GM19463 (cell line): ENCODE results near the gene RMI2.

Experiments
- ATAC-seq: cut with Tn5 transposase; IDR thresholded peaks from one replicate; pipeline ENCODE4 v1.9.1; 2021; ENCODE audit warnings: mild to moderate bottlenecking, moderate library complexity; ENCODE audit not compliant: unreplicated experiment

Gene RMI2

DNA sequence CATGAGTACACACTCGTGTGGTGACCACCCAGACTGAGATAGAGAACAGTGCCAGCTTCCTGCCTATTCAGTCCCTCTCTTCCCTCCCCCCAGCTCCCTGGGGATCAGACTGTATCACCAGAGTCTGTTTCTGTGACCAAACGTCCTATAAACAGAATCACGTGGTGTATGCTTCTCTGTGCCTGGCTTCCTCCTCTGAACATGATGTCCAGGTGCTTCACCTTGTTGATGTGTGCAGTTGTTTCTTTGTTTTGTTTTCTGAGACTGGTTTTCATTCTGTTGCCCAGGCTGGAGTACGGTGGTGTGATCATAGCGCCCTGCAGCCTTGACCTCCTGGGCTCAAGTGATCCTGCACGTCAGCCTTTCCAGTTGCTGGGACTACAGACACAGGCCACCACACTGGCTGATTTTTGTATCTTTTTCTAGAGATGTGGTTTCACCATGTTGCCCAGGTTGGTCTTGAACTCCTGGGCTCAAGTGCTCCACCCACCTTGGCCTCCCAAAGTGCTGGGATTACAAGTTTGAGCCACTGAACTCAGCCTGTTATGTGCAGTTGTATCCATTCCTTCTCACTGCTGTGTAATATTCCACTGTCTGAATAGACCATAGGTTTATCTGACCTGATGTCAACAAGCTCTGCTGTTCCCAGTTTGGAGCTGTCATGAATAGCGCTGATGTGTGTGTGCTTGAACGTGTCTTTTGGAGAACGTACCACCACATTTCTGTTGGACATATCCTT, 35.2 kb upstream of the RMI2 start:
- peak; percentile 31 for ATAC-seq

DNA sequence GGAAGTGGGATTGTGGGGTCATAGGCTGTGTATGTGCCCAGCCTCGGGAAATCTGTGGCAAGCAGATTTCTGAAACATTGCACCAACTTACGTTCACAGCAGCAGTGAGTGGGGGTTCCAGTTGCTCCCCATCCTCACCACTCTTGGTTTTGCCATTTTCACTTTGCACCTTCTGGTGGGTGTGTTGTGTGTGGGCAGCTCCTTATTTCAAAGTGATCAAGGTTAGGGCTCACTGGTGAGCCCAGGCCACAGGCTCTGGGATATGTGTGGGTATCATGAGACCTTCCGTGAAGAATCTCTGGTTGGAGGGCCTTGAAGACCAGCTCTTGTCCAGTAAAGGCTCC, 34.7 kb upstream of the RMI2 start:
- no peak for ATAC-seq

DNA sequence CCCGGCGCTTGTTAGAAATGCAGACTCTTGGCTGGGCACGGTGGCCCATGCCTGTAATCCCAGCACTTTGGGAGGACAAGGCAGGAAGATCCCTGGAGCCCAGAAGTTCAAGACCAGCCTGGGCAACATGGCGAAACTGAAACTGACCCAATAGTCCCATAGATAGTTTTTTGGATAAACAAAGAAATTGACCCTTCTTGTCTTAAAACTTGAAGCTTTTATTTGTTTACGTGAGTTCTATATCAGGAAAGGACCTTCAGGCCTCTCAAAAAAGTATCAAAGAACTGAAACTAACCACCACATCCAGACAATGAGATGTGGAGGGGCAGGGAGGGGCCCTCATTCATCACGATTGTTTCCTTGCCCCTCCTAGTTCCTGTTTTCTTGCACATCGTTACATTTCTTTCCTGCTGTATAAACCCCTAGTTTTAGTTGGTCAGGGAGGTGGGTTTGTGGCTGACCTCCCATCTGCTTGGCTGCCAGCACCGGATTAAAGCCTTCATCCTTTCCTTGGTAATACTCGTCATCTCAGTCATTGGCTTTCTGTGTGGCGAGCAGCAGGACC, 34.2 kb upstream of the RMI2 start:
- ATAC-seq, result peak; percentile 32

DNA sequence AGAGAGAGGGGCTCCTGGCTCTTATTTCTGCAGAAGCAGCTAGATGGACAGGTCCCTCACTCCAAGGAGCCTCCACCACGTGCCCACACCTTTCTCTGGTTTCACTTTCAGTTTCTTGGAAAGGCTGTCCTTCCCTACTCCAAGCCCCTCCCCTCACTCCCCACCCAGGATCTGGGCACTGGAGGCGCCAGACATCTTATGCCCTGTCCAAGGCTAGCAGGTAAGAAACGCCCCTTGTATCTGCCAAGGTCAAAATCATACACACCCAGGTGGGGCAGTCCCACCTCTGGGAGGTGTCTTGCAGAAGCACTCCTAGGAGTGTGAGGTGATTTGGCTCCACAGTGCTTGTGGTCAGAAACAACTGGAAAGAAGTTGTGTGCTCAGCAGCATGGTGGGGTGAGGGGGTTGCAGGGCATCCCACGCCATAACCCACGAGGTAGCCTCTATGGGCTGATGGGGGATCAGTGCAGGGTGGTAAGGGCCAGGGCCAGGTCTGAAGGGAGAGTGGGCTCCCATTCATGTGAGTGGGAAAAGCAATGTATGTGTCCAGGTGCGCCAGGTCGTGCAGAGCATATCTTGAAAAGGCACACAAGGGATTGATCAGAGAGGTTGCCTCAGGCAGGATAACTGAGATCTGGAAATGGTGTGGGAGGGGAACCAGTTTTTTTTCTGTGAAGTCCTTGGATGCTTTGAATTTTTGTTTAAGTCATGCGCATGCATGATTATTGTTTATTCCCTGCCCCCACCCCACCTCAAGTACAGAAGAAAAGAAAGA, 32.4 kb upstream of the RMI2 start:
- no peak for ATAC-seq

DNA sequence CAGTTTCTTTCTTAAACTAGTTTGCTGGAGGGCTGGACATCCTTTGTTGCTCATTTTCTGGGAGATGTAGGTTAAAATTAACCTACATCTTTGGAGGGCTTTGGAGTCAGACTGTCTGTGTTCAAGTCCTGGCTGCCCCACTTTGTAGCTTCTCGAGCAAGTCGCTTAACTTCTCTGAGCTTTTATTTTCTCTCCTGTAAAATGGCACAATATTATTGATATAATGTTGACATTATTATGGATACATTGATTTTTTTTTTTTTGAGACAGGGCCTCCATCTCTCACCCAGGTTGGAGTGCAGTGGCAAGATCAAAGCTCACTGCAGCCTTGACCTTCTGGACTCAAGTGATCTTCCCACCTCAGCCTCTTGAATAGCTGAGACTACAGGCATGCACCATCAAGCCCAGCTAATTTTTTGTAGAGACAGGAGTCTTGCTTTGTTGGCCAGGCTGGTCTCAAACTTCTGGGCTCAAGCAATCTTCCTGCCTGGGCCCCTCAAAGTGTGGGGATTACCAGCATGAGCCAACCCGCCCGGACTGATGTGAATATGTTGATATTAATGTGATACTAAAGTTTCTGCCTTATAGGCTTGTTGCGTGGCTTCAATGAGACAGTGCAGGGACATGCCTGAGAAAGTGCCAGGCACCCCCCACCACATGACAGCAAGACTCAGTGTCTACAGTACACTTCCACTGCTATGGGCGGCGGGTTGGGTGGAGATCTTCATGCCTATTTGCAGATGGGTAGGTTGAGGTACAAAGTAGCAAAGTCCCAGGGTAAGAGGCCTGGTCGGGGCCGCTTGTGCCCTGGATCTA, 31.6 kb upstream of the RMI2 start:
- ATAC-seq, result no peak

DNA sequence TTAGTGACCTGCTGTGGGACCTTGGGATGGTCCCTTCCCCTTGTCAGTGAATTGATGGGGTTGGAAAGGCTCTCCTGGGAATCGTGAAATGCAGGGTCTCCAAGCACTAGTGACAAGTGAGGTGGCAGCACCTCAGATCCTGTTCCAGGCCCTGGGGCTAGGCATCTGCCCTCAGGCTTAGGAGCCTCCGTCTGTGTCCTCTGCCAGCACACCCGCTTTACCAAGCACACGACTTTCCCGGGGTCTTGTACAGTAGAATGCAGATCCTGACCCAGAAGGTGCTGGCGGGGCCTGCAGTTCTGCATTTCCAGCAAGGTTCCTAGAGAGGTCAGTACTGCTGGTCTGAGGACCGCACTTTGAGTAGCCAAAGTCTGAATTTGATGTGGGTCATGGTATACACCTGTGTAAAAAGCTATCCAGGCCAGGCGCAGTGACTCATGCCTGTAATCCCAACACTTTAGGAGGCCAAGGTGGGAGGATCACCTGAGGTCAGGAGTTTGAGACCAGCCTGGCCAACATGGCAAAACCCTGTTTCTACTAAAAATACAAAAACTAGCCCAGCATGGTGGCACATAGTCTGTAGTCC, 30.9 kb upstream of the RMI2 start:
- ATAC-seq, result no peak

DNA sequence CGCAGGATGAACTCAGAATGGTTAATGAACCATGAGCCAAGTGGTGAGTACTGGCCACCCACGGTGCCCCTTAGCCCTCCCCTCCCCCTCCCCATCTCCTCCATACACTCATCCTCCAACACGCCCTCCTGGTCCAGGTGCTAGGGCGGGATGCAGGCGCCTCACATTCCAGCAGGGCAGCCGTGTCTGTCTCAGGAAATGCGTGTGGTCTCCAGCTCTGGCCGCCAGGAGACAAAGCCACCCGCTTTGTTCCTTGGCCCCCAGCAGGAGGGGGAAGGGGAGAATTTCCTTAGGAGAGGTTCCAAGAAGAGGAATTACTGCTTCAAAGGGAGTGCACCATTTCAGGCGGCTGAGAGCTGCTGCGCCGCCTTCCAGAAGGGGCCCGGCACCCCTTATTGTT, 29.7 kb upstream of the RMI2 start:
- no peak for ATAC-seq

DNA sequence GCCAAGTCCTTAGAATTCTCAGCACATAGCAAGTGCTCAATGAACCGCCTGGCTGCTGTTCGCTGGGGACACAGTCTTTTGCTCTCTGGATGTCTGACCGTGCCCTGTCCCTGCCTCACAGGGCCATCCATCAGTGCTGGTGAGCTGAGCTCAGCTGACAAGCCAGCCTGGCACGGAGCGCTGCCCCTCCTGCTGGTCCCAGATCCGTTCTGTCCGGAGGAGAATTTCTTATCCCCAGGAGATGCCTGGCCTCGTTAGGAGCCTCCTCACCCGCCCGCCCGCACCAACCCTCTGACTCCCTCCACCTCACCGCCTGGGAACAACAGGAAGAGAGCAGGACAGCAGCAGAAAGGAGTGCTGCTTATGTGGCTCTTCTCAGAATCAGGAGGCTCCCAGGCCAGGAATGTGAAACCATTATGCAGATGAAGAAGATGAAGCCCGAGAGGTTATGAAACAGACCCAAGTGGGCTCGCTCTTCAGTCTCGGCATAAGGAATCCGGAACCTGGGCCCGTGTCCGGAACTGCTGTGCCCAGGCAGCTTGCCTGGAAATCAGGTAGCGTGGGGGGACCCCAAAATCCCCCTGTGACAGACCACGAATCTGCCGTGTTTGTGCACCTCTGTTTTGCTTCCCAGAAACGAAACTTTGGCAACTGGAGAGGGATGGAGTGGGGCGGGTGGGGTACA, 28.8 kb upstream of the RMI2 start:
- ATAC-seq, result no peak

DNA sequence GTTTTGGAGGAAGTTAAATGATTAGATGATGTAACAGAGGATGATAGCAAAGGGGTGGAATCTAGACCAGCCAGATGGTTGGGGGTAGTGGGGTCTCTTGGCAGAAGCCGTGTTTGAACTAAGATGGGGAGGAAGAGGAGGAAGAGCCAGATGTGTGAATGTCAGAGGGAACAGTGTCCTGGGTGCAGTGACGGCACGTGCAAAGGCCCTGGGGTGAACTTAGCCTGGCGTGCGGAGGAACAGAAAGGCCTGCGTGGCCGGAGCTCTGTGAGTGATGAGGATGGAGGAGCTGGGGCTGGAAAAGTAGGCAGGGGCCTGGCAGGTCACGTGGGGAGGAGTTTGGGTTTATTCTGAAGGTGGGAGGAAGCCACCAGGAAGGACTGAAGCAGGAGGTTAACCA, 26.4 kb upstream of the RMI2 start:
- no peak for ATAC-seq

DNA sequence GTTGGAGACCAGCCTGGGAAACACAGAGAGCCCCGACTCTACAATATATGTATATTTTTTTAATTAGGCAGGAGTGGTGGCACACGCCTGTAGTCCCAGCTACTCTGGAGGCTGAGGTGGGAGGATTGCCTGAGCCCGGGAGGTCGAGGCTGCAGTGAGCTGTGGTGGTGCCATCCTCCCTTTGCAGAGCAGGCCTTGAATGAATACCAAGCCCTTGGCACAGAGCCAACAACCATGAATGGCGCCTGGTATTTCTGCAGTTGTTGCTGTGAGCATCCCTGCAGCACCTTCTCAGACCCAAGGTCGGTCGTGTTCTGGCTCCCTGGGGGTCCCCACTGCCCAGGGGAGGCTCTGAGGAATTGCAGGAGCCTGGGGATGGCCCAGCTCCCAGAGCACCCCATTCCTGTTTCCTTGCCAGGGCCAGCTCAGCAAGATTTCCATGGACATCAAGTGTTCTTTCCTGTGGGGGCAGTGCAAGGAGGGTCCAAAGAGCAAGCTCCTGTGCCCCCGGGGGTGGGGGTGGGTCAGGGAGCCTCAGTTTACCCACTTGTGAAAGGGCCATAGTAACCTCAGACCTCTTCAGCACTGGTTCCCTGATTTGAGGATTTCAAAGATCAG, 25.6 kb upstream of the RMI2 start:
- ATAC-seq, result no peak

DNA sequence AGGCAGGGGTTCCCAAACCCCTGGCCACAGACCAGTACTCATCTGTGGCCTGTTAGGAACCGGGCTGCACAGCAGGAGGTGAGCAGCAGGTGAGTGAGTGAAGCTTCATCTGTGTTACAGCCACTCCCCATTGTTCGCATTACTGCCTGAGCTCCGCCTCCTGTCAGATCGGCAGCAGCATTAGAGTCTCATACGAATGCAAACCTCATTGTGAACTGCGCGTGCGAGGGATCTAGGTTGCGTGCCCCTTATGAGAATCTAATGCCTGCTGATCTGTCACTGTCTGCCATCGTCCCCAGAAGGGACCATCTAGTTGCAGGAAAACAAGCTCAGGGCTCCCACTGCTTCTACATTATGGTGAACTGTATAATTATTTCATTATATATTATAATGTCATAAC, 25.1 kb upstream of the RMI2 start:
- ATAC-seq, result no peak

DNA sequence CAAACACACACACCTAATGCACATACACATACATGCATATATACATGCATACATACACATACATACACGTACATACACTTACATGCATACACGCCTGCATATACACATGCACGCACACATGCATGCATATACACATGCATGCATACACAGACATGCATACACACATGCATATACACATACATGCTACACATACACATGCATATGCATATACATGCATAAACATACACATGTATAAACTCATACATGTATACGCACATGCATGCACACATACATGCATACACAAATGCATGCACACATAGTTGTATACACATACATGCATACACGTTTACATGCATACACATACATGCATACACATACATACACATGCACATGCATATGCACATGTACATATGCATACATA, 23.6 kb upstream of the RMI2 start:
- ATAC-seq, result no peak

DNA sequence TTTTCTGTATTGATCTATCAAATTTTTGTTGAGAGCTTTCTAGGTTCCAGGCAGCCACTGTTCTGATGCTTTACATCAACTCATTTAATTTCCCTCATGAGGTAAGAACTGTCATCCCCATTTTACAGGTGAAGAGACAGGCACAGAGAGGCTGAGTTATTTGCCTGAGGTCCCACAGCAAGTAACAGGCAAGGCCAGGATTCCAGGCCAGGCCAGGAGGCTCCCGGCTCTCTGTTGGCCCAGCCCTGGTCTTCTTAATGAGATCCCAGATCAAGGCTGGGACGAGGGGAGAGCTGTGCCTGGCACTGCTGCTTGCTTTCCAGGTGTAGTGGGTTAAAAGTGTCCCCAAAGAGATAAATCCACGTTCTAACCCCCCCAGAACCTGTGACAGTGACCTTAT, 22.4 kb upstream of the RMI2 start:
- no peak for ATAC-seq

DNA sequence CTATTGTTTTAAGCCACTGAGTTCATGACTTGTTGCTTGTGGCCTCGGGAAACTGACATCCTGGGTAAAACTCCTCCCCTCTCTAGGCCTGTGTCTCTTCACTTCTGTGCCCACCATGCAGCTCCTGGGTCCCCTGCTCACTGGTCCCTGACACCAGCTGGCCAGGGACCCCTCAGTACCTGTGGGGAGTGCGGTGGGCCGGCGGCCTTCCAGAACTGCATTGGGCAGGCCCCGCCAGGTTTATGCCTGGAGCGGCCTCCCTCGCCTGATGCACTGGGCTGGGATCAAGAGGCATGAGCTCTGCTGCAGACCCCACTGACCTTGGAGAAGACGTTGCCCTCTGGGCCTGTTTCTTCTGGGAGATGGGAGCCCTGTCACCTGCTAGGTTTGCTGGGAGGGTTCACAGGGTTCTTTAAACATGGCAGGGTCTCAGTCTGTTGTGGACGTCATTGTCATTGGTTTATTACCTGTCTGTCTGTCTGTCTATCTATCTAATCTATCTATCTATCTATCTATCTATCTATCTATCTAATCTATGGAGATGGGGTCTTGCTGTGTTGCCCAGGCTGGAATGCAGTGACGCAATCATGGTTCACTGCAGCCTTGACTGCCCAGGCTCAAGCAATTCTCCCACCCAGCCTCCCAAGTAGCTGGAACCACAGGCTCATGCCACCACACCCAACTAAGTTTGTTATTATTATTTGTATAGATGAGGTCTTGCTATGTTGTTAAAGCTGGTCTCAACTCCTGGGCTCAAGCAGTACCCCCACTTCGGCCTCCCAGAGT, 21.5 kb upstream of the RMI2 start:
- ATAC-seq, result no peak

DNA sequence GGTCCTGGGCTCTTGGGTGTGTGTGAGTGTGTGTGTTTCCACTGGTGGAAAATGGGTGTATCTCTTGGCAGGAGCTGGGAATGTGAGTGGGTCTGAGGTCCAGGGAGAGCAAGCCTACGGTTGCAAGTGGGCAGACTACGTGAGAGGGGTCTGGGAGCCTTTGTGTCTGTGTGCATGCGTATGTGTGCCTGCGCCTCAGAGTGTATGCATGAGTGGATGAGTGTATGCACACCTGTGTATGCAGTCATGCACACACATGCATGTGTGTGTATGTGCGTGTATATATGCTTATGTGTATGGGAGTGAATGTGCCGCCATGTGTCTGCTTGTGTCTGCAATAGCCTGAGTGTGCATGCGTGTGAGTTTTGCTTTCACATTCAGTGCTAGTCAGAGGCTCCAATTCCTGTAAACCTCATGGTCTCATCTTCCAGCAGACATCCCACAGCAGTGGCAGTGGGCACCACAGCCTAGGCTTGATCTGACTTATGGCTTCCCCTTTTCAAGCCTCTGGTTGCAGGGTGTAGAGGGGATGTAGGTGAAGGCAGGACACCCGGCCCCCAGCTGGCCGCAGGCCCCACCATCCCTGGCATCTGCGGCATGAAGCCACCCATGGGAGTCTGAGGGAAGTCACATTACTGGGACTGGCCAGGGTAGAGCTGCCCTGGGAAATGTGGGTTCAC, 19.7 kb upstream of the RMI2 start:
- no peak for ATAC-seq

DNA sequence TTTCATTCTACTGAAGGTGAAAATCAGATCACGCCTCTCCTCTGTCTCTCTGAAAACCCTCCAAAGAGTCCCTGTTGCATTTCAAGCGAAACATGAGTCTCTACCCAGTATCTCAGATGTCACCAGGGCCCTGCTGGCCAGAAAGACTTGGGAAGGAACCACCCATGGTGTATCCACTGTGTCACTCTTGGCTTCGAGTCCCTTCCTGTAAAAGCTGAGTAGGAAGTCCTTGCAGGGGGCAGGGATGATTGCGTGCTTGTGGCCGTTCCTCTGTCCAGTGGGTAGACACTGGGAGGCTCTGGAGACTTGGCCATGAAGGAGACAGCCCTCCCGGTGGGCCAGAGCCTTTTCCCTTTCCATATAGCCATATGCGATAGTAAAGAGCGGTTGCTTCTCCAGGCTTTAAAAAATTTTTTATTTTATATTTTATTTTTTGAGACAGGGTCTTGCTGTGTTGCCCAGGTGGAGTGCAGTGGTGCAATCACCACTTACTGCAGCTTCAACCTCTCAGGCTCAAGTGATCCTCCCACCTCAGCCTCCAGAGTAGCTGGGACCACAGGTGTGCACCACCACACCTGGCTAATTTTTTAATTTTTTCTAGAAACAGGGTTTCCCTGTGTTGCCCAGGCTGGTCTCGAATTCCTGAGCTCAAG, 19.0 kb upstream of the RMI2 start:
- no peak for ATAC-seq

DNA sequence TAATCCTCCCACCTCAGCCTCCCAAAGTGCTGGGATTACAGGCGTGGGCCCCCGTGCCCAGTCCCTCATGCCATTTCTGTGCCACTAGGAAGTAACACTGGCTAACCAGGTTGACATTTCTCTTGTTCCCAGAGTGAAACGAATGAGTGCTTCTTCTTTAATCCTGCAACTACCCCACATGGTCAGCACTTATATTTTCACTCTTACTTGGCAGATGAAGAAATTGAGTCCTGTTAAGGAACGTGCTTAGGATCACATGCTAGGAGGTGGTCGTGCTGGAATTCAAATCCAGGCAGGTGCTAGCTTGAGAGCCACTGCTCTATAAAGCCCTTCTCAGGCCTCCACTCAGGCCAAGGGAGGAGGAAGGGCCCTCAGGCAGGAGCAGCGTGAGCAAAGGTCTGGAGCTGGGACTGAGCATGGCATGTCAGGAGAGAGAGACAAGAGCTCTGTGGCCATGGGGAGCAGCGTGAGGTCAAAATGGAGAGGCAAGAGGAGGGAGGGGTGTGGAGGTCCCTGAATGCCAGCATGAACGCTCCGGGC, 18.5 kb upstream of the RMI2 start:
- no peak for ATAC-seq
